SKM-1 (cell line): Measurements from ENCODE around the gene SAG.
"Not testable (repeated sequence)": the region's sequence is repeated elsewhere in the genome, so short reads cannot be mapped to it uniquely, and the experiment has no call there.

ENCODE experiments used
- DNase-seq: peaks from one replicate; lab custom pipeline; 2025; ENCODE audit not compliant: unreplicated experiment; lab: John Stamatoyannopoulos, UW

SAG gene

DNA sequence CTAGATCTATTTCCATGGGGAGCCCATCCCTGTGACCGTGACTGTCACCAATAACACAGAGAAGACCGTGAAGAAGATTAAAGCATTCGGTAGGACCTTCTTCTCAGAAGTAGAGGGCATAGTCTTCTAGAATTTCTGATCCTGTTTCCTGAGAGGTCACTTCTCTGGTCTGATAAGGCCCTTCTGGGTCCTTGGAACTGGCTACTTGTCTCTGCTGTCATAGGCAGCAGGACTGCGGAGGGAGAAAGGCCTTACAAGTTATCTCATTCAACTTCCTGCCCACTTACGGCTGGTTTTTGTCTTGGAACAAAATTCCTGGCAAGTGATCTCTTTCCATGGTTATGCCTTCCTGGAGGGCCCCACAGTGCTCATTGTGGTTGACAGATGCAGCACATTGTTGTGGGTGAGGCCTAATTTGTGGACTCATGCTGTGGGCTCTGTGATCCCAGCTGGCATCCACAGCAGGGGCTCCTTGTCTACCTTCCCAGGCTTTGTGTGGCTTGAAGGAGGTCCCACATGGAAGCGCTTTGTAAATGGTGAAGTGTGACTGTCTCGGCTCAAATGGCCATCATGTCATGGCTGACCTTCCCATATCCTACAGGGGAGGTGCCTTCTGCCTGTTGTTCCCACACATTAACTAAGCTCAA, 22.0 kb downstream of the SAG start:
- no peak for DNase-seq

DNA sequence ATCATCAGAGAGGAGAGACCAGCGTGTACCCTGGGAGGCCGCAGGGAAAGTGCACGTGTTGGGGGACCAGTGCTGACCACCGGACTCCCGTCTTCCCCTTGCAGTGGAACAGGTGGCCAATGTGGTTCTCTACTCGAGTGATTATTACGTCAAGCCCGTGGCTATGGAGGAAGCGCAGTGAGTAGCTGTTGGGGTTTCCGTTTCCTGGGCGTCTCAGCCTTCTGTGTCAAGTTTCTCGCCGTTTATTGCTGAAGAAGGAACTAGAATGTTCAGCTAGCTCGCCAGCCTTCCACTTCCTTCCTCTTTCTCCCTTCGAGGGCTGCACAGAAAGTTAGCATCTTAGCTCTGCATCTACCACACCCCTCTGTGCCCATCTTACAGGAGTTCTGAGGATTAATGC, 23.9 kb downstream of the SAG start:
- peak; percentile 99 for DNase-seq

GRCh38 chr2:233332125-233332524, 24.5 kb downstream of the SAG start:
- DNase-seq = no peak

DNA sequence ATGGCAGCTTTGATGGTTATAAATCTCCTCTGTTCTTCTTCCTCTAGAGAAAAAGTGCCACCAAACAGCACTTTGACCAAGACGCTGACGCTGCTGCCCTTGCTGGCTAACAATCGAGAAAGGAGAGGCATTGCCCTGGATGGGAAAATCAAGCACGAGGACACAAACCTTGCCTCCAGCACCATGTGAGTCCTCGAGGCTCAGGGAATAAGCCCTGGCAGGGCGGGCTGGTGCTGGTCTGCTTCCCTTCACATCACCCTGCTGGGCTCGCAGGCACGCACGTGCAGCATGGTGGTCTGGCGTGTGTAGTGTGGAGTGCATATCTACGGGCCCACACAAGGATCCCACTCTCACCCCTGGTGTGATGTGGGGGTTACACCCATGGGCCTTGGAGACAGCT, 27.3 kb downstream of the SAG start:
- no peak for DNase-seq

DNA sequence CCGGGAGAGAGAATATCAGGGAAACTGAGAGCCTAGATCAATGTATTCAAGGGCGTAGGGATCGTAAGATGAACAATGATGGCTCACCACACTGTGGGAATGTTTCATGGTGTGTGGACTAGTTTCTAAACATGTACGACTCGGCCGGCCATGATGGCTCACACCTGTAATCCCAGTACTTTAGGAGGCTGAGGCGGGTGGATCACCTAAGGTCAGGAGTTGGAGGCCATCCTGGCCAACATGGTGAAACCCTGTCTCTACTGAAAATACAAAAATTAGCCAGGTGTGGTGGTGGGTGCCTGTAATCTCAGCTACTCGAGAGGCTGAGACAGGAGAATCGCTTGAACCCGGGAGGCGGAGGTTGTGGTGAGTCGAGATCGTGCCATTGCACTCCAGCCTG, 28.5 kb downstream of the SAG start:
- DNase-seq = not testable (repeated sequence)

- DNase-seq = no peak
Measured at GRCh38 chr2:233336541-233336940, 28.9 kb downstream of the SAG start.

DNA sequence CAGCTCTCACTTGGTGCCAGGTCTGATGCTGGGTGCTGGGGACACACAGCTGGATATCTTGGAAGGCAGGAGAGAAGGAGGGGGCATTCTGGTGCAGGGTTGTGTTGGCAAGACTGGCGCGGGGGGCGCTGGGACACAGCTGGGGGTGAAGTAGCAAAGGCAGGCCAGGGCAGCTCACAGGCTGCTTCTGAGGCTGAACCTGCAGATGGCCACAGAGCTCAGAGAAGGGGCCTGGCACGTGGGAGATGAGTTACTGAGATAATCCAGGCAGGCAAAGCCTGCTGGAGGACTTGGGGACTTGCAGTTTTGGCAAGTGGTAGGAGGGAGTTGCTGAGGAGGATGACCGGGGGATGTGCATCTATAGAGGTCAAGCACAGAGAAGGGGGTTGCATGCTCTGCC, 30.4 kb downstream of the SAG start:
- DNase-seq = no peak

- DNase-seq = no peak
Measured at GRCh38 chr2:233338812-233339368, 31.3 kb downstream of the SAG start.

GRCh38 chr2:233339427-233339826, 31.8 kb downstream of the SAG start:
- DNase-seq = no peak

GRCh38 chr2:233341296-233341695, 33.7 kb downstream of the SAG start:
- no peak for DNase-seq

DNA sequence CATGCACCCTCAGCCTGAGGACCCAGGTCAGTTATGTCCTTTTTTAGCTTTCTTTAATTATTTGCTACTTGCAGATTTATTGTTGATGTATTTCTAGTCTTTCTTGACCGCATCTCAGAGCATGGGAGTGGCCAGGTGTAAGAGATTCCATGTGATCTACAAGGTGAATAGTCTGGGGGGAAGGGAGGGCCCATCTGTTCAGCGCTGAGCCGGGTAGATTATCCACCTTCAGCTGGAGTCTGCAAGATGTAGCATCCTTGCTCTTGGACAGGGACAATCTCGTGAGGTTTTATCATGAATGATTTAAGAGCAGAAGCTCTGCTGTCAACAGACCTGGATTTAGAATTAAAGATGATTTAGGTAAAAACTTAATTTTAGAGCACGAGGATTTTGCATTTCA, 34.7 kb downstream of the SAG start:
- DNase-seq = no peak

- no peak for DNase-seq
Measured at GRCh38 chr2:233343171-233343705, 35.6 kb downstream of the SAG start.

DNA sequence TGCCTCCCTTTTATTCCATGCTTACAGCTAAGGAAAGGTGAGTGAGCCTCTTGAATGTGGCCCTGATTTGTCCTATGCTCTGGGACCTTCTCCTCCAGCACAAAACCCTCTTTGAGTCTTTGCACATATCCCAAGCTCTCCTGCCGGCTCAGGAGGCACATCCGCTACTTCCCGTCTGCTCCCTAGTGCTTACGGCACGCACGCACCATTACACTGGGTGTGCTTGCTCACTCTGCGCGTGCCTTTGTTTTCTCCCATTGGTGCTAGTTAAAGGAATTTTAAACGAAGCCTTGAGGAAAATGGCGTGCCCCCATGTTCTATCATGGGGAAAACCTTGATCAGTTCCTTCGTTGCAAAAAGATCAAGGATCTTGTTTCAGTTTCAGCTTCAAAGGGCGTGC, 38.8 kb downstream of the SAG start:
- no peak for DNase-seq

GRCh38 chr2:233346930-233347329, 39.3 kb downstream of the SAG start:
- DNase-seq = no peak

DNA sequence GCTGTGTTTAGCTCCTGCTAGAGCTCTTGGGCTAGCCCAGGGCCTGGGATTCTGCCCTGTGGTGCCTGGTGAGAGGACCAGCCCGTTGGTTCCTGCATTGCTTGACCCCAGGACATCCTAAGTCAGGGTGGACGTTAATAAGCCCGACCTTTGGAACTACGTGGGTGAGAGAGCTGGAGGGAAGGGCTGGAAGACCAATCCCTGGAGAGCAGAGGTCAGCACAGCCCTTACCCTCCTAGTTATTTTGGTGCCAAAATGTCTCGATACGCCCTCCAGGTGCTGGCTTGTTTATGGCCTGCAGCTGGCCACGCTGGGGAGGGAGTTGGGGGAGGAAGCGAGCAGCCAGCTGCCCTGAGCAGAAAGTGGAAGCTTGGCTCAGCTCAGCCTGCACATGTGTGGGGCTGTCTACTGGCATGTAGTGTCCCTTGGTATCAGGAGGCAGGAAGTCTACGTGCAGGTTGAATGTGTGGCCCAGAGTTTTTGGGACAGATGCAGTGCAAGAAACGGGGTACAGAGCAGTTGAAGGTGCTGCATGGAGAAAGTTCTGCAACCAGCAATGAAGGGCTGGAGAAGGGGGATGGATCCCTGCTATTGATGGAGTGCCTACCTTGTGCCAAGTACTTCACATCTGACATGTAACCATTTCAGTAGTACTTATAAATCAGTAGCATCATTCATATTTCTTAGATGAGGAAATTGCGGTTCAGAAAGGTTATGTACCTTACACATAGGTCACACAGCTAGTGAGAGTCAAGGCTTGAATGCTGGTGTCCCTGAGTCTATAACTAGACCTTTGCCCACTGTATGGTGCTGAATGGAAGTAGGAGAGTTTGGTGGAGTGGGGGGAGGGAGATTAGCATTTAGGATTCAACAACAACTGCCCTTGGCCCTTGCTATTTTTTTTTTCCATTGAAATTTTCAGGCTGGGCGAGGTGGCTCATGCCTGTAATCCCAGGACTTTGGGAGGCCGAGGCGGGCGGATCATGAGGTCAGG, 41.7 kb downstream of the SAG start:
- DNase-seq = no peak

DNA sequence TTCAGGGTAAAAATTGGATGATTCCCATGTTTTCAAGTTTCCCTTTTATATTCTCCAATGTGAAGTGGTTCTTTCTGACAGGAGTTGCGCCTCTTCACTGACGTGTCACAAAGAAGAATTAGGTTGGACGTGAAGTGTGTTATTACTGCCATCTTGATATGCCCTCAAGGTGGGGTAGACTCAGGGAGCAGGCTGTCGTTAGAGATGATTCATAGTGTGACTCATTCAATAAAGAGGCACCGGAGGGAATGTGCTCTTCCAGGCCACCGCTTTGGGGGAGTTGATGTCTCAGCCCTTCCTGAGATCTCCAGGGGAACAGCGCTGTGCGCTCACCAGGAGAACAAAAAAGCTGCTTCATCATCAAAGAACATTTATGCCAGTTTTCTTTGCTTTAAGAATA, 43.1 kb downstream of the SAG start:
- DNase-seq = no peak

- DNase-seq = no peak
Measured at GRCh38 chr2:233351423-233351822, 43.8 kb downstream of the SAG start.

DNA sequence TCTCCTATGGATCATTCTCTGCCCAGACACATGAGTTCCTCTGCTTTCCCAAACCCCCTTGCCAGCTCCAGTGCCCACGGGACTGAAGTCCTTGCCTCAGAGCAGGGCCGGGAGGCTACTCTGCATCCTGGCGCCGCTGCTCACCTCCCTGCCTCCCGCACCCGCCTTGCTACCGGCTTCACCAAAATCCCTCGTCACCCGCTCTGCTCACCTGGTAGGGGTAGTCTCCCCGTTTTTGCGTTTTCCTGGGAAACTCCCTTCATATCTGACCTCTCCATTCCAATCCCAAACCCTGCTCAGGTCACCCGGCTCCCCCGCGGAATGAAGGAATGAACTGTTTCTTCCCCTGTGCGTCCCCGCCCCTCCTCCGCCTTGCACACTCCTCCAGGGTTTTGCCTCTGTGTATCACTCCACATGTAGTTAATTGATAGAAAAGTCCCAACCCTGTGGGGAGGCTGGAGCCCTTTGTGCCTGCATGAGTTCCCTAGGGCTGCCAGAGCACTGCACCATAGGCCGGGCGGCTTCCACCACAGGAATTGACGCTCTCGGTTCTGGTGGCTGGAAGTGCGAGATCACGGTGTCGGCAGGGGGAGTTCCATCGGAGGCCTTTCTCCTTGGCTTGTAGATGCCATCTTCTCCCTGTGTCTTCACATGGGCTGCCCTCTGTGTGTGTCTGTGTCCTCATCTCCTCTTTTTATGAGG, 44.7 kb downstream of the SAG start:
- no peak for DNase-seq

GRCh38 chr2:233353101-233353768, 45.6 kb downstream of the SAG start:
- DNase-seq = no peak

- DNase-seq = no peak
Measured at GRCh38 chr2:233353769-233354499, 46.3 kb downstream of the SAG start, which contains the start of gene DGKD. Gene DGKD, plus strand, starts transcription at chr2:233354494. Its CDS starts 25 bp downstream, at chr2:233354519.
